HepG2 (cell line): ENCODE results near the gene MAFF. TPM values are rescaled to one million over a fixed set of nuclear protein-coding genes. Genes with fewer than 3 reads are reported as not detected.
A peak's percentile ranks its signal among the peaks of the same experiment; 100 is the strongest.

Experiments
- HOXD1 ChIP-seq: sonication (generic); formaldehyde crosslinking; IDR thresholded peaks from 2 replicates; pipeline ENCODE4 v1.5.0; 2020; ENCODE audit warnings: missing genetic modification reagents
- KDM2A ChIP-seq: sonication (generic); formaldehyde crosslinking; IDR thresholded peaks from 2 replicates; pipeline ENCODE4 v1.4.0; 2020; ENCODE audit warnings: low read depth, missing genetic modification reagents, borderline replicate concordance
- KDM4B ChIP-seq: sonication (generic); formaldehyde crosslinking; IDR thresholded peaks from 2 replicates; pipeline ENCODE4 v1.4.0; 2020; ENCODE audit warnings: missing genetic modification reagents
- LCORL ChIP-seq, 2 experiments: fragments of 450-650 bp in 1 of 2; sonication (generic) in 1 of 2; formaldehyde crosslinking in 1 of 2; IDR thresholded peaks; 2 replicates each; pipeline versions ENCODE4 v1.5.0 to v1.6.1; 2017 to 2020; ENCODE audit warnings: antibody characterized with exemption in 1 of 2, missing genetic modification reagents in 1 of 2
- POLR2A ChIP-seq, 2 experiments: IDR thresholded peaks; 2 replicates each; pipeline ENCODE4 v1.6.1; 2011; ENCODE audit warnings: low read depth in 2 of 2, low read length in 2 of 2, mild to moderate bottlenecking in 1 of 2, moderate library complexity in 1 of 2; ENCODE audit not compliant: insufficient read depth in 1 of 2
- POLR2G ChIP-seq: fragments of 200-400 bp; formaldehyde crosslinking; IDR thresholded peaks from 2 replicates; pipeline ENCODE4 v1.6.1; 2018; ENCODE audit warnings: mild to moderate bottlenecking, low read depth, low read length, moderate library complexity
- REXO4 ChIP-seq: sonication (generic); formaldehyde crosslinking; IDR thresholded peaks from 2 replicates; pipeline ENCODE4 v1.8.0; 2022; ENCODE audit warnings: missing genetic modification reagents, mild to moderate bottlenecking, borderline replicate concordance
- YEATS4 ChIP-seq: sonication (generic); formaldehyde crosslinking; IDR thresholded peaks from 2 replicates; pipeline ENCODE4 v1.4.0; 2020; ENCODE audit warnings: missing genetic modification reagents, borderline replicate concordance
- ZC3H13 ChIP-seq: sonication (generic); formaldehyde crosslinking; IDR thresholded peaks from 2 replicates; pipeline ENCODE4 v1.8.1; 2023; ENCODE audit warnings: mild to moderate bottlenecking, missing genetic modification reagents, moderate library complexity
- ZFP62 ChIP-seq: sonication (generic); formaldehyde crosslinking; IDR thresholded peaks from 2 replicates; pipeline ENCODE4 v1.4.0; 2020; ENCODE audit warnings: missing genetic modification reagents
- ZNF253 ChIP-seq: sonication (generic); formaldehyde crosslinking; IDR thresholded peaks from 2 replicates; pipeline ENCODE4 v1.8.0; 2022; ENCODE audit warnings: mild to moderate bottlenecking, missing genetic modification reagents, borderline replicate concordance
- ZNF256 ChIP-seq: sonication (generic); formaldehyde crosslinking; conservative IDR thresholded peaks from 2 replicates; pipeline ENCODE4 v1.4.0; 2020; ENCODE audit warnings: missing genetic modification reagents
- ZNF550 ChIP-seq: sonication (generic); formaldehyde crosslinking; IDR thresholded peaks from 2 replicates; pipeline ENCODE4 v1.4.0; 2020; ENCODE audit warnings: mild to moderate bottlenecking, missing genetic modification reagents, borderline replicate concordance
- ZNF75D ChIP-seq: sonication (generic); formaldehyde crosslinking; IDR thresholded peaks from 2 replicates; pipeline ENCODE4 v1.8.1; 2023; ENCODE audit warnings: missing genetic modification reagents, mild to moderate bottlenecking, borderline replicate concordance
- ZNF83 ChIP-seq: sonication (generic); formaldehyde crosslinking; IDR thresholded peaks from 2 replicates; pipeline ENCODE4 v1.4.0; 2020; ENCODE audit warnings: missing genetic modification reagents, mild to moderate bottlenecking, borderline replicate concordance
- polyA plus RNA-seq, 8 experiments: library from polyadenylated mRNA; depleted of rRNA in 3 of 8; stranded (reverse) in 7 of 8; unstranded in 1 of 8; fragments of >200 nt; fragmentation: Illumina TruSeq in 4 of 8; extraction: Trizol in 4 of 8; gene quantifications; 2 replicates each; pipeline versions ENCODE4 v1.2.1 to v1.2.3, GENCODE V29; 2011 to 2016; ENCODE audit warnings: low read depth in 4 of 8, missing spikeins in 1 of 8, mixed read lengths in 1 of 8; ENCODE audit not compliant: insufficient read depth in 1 of 8
- total RNA-seq, 5 experiments: library from RNA; depleted of rRNA; stranded (reverse); fragments of >200 nt; fragmentation: Illumina TruSeq; extraction: Trizol; gene quantifications; 2 replicates each; pipeline ENCODE4 v1.2.3, GENCODE V29; 2016; ENCODE audit warnings: low read depth in 1 of 5
- TF ChIP-seq, protein P1 (sequence below): sonication (generic); formaldehyde crosslinking; IDR thresholded peaks from 2 replicates; pipeline ENCODE4 v1.5.1; 2020; ENCODE audit warnings: missing genetic modification reagents, mild to moderate bottlenecking, borderline replicate concordance
- TF ChIP-seq, protein P2 (sequence below): sonication (generic); formaldehyde crosslinking; IDR thresholded peaks from 2 replicates; pipeline ENCODE4 v1.9.0; 2022; ENCODE audit warnings: low read depth, missing genetic modification reagents
- TF ChIP-seq, protein P3 (sequence below): sonication (generic); formaldehyde crosslinking; IDR thresholded peaks from 2 replicates; pipeline ENCODE4 v1.8.0; 2022; ENCODE audit warnings: missing genetic modification reagents, mild to moderate bottlenecking, inconsistent platforms, borderline replicate concordance
- TF ChIP-seq, protein P4 (sequence below): sonication (generic); formaldehyde crosslinking; IDR thresholded peaks from 2 replicates; pipeline ENCODE4 v1.5.0; 2020; ENCODE audit warnings: mild to moderate bottlenecking, missing genetic modification reagents
- TF ChIP-seq, protein P5 (sequence below): sonication (generic); formaldehyde crosslinking; IDR thresholded peaks from 2 replicates; pipeline ENCODE4 v1.8.0; 2022; ENCODE audit warnings: missing genetic modification reagents, mild to moderate bottlenecking, moderate library complexity, borderline replicate concordance

Gene MAFF
- total and polyA plus RNA-seq, 2 of the 13 experiments (the other 11 are each of a cell fraction or from before 2014, with no cell fraction given): 5.4 to 14.3 TPM

DNA sequence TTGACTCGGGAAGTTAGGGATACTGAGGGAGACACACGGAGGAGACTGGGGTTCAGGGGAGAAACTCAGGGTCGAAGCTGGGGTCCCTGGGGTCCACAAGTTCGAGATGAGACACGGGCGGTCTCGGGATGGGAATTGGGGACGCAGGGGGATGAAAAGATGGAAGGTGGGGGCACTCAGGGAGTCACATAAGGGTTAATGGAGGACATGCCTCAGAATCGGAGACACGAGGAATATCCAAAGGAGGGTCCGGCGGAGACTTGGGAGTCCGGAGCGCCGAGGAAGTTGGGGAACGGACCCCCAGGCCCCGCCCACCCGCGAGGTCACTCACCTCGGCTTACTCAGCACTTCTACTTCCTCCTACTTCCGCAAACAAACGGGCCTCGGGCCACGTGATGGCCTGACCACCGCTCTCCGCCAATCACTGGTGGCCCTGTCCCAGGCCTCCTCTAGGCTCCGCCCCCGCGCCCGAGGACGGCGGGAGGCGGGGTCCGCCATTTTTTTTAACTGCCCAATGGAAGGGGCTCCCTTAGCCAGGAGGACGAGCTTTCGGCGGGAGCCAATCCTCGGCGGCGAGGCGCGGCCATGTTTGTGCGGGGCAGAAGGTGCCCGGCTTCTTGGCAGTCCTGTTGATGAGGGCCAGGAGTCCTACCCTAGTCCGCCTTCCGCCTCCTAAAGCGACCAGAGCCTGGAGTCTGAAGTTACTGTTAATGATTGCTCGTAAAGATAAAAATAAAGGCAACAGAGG lies 20.2 kb upstream of the MAFF start, which contains the start of gene PLA2G6 (continued):
- TF ChIP-seq LCORL (IDR thresholded peaks at IDR 0.05) (no peak), LCORL (CRISPR knock-in tag; IDR thresholded peaks at IDR 0.05) (no peak), HOXD1 (CRISPR knock-in tag) (no peak), ZNF253 (CRISPR knock-in tag) (no peak), POLR2G (peak; percentile 66), KDM2A (CRISPR knock-in tag) (no peak), KDM4B (CRISPR knock-in tag) (no peak), ZNF83 (CRISPR knock-in tag) (no peak), REXO4 (CRISPR knock-in tag) (no peak), ZNF256 (CRISPR knock-in tag) (no peak), ZNF75D (CRISPR knock-in tag) (no peak), POLR2A (IDR thresholded peaks at IDR 0.05; ENCODE audit: insufficient read depth in 1 of 2, low read depth in 2 of 2, low read length in 2 of 2) (peak; percentile 57 to 65), ZNF550 (no peak), YEATS4 (no peak; the same call in 1 of the 2 replicates), ZC3H13 (CRISPR knock-in tag) (no peak), ZFP62 (CRISPR knock-in tag) (no peak)
- TF ChIP-seq, protein P1, sequence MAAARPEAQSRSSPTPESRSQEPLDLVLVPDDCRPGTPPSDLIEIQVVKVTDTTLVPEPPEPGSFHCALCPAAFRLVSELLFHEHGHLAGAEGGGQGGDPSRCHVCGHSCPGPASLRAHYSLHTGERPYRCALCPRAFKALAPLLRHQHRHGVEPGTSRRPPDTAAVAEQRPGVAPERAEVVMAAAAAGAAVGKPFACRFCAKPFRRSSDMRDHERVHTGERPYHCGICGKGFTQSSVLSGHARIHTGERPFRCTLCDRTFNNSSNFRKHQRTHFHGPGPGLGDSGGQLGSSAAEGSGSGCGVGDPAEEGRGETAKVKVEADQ (CRISPR knock-in tag): no peak
- TF ChIP-seq, protein P2, sequence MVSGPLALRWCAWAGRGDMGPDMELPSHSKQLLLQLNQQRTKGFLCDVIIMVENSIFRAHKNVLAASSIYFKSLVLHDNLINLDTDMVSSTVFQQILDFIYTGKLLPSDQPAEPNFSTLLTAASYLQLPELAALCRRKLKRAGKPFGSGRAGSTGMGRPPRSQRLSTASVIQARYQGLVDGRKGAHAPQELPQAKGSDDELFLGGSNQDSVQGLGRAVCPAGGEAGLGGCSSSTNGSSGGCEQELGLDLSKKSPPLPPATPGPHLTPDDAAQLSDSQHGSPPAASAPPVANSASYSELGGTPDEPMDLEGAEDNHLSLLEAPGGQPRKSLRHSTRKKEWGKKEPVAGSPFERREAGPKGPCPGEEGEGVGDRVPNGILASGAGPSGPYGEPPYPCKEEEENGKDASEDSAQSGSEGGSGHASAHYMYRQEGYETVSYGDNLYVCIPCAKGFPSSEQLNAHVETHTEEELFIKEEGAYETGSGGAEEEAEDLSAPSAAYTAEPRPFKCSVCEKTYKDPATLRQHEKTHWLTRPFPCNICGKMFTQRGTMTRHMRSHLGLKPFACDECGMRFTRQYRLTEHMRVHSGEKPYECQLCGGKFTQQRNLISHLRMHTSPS (CRISPR knock-in tag): no peak
- TF ChIP-seq, protein P3, sequence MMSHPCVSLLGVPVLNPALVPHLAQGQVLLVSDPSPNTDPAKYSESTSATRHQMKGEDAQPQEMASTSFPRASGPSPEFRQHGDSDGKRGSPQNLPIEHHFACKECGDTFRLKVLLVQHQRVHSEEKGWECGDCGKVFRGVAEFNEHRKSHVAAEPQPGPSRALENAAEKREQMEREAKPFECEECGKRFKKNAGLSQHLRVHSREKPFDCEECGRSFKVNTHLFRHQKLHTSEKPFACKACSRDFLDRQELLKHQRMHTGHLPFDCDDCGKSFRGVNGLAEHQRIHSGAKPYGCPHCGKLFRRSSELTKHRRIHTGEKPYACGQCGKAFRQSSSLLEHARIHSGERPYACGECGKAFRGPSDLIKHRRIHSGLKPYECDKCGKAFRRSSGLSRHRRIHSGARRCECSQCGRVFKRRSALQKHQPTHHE (CRISPR knock-in tag): no peak
- TF ChIP-seq, protein P4, sequence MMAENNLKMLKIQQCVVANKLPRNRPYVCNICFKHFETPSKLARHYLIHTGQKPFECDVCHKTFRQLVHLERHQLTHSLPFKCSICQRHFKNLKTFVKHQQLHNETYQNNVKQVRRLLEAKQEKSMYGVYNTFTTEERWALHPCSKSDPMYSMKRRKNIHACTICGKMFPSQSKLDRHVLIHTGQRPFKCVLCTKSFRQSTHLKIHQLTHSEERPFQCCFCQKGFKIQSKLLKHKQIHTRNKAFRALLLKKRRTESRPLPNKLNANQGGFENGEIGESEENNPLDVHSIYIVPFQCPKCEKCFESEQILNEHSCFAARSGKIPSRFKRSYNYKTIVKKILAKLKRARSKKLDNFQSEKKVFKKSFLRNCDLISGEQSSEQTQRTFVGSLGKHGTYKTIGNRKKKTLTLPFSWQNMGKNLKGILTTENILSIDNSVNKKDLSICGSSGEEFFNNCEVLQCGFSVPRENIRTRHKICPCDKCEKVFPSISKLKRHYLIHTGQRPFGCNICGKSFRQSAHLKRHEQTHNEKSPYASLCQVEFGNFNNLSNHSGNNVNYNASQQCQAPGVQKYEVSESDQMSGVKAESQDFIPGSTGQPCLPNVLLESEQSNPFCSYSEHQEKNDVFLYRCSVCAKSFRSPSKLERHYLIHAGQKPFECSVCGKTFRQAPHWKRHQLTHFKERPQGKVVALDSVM (CRISPR knock-in tag): no peak
- TF ChIP-seq, protein P5, sequence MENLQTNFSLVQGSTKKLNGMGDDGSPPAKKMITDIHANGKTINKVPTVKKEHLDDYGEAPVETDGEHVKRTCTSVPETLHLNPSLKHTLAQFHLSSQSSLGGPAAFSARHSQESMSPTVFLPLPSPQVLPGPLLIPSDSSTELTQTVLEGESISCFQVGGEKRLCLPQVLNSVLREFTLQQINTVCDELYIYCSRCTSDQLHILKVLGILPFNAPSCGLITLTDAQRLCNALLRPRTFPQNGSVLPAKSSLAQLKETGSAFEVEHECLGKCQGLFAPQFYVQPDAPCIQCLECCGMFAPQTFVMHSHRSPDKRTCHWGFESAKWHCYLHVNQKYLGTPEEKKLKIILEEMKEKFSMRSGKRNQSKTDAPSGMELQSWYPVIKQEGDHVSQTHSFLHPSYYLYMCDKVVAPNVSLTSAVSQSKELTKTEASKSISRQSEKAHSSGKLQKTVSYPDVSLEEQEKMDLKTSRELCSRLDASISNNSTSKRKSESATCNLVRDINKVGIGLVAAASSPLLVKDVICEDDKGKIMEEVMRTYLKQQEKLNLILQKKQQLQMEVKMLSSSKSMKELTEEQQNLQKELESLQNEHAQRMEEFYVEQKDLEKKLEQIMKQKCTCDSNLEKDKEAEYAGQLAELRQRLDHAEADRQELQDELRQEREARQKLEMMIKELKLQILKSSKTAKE (CRISPR knock-in tag): no peak
